NCI-H2081 (cell line): ENCODE data around the gene DPEP2NB.
"Not testable (repeated sequence)": the region's sequence is repeated elsewhere in the genome, so short reads cannot be mapped to it uniquely, and the experiment has no call there.

Experiments
- DNase-seq, 2 experiments: peaks; one replicate each; lab custom pipeline; 2025; lab: John Stamatoyannopoulos, UW

DPEP2NB gene

DNA sequence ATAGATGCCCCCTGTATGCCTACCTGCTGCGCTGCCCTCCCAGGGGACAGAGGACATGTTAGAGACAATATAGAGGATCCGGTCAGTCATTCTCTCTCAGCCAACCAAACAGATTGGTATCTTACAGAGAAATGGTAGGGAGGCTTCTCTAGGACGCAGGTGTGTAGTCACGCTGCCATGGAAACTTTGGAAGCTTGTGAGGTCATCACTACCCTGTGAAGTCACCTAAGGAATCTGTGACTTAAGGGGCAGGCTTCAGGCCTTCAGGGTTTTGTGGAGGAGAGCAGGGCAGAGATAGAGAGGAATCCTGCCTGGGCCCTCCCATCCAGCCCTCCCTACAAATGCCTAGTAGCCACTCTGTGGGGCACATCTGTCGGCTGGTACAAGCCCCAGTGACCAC, at the start of gene DPEP2NB:
Gene DPEP2NB (minus strand): TSS at position 231 of the 400 bp plus-strand sequence. CDS start 141 bp downstream, at position 90.
- no peak for DNase-seq

- peak; percentile 29 to 30 for DNase-seq
Observed at GRCh38 chr16:68064791-68065365, 49.2 kb upstream of the DPEP2NB start.

- DNase-seq, result no peak
Observed at GRCh38 chr16:68062910-68063393, 47.2 kb upstream of the DPEP2NB start.

DNA sequence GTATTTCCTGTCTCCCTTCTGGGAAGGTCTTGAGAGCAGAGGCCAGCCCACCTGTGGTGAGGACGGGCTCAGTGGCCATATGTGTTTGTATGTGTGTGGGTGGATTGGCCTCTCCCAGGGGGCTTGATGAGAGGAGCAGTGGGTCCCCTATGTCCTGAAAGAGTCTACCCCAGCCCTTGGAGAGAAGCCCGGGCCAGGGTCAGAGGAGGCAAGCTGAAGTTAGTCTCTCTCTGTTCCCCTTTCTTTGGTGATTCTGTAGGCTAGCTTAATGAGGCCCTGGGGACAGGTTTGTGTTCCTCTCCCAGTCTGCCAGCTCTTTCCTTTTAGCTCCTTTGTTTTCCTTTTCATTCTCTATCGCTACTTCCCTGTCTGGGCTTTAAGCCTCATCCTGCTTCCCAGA, 45.7 kb upstream of the DPEP2NB start:
- no peak for DNase-seq

DNA sequence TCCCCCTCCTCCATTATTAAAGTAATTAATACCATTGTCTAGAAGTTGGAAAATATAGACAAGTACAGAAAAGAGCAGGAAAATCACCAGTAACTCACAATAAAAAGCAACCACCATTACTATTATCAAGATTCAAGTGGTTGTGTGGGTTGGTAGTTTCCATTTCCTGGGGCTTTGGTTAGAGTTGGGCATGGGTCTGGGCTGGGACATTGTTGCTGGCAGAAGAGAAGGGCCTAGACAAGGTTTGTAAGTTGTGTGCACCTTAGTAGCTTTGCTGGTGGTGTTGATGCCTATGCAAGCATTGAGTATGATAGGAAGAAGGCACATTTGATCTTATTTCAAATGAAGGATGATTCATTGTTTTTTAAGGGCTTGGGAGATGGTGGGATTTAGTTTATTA, 44.1 kb upstream of the DPEP2NB start:
- DNase-seq, result no peak

DNA sequence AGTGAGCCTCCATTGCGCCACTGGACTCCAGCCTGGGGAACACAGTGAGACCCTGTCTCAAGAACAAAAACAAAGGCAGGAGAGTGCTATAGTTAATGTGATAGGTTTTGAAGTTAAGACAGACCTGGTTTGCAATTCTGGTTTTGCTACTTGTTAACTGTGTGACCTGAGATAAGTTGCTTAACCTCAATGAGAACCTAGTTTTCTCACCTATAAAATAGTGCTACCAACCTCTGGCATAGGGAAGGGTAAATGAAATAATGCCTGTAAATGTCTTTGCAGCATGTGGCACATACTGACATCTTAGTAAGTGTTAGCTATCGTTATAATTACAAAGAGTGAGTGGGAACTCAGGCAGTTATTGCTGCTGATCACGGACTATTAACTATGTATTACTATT, 39.7 kb upstream of the DPEP2NB start:
- DNase-seq, result no peak

DNA sequence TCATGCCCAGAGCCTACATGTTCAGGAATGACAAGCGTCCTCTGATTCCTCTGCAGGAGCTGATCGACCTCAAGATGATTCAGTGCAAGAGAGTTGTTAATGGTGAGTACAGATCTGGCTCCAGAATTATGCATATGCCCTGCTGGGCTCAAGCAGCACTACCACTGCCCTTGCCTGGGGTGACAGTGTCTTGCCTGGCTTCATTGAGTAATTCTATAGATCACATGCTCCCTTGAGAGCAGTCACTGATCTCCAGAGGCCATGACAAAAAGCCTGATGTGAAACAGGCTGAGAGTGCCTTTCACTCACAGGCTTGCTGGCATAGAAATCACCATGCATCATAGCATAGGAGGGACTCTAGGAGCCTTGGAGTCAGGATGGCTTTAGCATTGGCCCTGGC, 33.7 kb upstream of the DPEP2NB start:
- no peak for DNase-seq

GRCh38 chr16:68047987-68048386, 32.3 kb upstream of the DPEP2NB start:
- no peak for DNase-seq

DNA sequence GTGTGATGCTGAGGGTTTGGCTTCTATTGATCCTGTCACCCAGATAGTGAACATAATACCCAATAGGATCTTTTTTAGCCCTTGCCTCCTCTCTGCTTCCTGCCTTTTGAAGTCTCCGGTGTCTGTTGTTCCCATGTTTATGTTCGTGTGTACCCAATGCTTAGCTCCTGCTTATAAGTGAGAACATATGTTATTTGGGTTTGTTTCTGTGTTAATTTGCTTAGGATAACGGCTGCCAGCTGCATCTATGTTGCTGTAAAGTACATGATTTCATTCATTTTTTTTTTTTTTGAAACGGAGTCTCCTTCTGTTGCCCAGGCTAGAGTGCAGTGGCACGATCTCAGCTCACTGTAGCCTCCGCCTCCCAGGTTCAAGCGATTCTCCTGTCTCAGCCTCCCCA, 30.4 kb upstream of the DPEP2NB start:
- no peak for DNase-seq

DNA sequence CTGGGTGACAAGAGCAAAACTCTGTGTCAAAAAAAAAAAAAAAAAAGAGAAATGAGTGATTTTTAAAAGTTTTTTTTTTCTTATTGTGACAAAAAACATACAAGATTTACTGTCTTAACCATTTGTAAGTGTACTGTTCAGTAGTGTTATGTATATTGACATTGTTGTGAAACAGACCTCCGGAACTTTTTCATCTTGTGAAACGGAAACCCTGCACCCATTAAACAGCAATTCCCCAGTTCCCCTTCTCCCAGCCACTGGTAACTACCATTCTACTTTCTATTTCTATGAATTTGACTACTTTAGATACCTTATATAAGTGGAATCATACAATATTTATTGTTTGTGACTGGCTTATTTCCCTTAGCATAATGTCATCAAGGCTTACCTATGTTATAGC, 26.1 kb upstream of the DPEP2NB start:
- no peak for DNase-seq

DNA sequence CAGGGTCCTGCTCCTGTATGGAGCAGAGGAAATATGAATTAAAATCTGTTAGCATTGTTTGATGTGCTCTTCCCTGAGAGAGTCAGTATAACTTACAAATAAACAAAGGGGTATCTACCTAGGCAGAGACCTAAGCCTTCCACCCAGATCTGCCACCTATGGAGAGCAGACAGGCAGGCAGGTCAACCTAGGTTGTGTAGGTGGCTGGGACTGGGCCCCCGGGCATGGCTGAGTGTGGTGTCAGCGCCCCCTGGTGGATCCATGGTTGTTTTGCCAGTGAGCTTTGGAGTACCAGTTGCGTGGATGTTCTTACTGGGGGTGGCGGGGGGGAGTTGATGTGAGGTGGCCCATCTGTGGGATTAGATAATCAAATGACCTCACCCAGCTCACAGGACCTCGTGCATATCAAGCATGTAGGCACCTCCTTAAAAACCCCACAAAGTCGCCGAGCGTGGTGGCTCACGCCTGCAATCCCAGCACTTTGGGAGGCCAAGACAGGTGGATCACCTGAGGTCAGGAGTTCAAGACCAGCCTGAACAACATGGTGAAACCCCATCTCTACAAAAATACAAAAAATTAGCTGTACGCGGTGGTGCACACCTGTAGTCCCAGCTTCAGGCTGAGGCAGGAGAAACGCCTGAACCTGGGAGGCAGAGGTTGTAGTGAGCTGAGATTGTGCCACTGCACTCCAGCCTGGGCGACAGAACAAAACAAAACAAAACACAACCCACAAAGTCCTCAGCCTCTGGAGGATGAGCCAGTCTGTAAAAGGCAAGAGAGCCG, 25.0 kb upstream of the DPEP2NB start:
- peak; percentile 37 to 47 for DNase-seq

DNA sequence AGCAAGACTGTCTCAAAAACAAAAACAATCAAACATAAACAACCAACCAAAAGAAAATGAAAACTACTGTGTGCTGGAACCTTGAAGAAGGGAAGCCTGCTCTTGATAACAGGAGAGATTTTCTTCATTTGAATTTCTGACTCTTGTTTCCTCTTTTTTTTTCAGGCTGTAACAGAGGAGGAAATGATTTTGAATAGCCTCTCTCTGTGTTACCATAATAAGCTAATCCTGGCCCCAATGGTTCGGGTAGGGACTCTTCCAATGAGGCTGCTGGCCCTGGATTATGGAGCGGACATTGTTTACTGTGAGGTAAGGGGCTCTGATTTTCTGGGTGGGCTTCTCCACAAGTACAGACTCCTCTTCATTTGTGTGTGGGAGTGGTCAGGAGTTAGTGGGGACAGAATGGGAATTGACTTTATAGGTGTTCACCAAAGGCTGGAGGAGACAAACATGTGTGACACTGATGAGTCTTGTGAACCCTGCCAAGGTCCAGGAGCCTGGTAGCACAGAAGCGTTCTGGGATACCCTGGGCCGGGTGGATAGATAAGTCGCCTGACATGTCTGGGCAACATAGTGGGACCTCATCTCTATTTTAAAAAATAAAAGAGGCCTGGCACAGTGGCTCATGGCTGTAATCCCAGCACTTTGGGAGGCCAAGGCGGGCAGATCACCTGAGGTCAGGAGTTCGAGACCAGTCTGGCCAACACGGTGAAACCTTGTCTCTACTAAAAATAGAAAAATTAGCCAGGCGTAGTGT, 22.3 kb upstream of the DPEP2NB start:
- no peak for DNase-seq

DNA sequence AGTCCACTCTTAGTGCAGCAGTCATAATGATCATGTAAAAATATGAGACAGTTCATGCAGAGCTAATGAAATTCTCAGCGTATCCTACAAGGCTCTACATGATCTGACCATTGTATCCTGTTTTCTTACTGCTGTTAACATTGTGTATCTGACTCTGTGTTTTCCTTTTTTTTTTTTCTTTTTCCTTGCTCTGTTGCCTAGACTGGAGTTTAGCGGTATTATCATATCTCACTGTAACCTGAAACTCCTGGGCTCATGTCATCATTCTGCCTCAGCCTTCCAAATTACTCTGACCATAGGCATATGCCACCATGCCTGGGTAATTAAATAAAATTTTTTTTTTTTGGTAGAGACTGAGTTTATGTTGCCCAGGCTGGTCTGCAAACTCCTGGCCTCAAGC, 19.5 kb upstream of the DPEP2NB start:
- DNase-seq, result no peak

GRCh38 chr16:68033101-68033500, 17.4 kb upstream of the DPEP2NB start:
- DNase-seq, result no peak

DNA sequence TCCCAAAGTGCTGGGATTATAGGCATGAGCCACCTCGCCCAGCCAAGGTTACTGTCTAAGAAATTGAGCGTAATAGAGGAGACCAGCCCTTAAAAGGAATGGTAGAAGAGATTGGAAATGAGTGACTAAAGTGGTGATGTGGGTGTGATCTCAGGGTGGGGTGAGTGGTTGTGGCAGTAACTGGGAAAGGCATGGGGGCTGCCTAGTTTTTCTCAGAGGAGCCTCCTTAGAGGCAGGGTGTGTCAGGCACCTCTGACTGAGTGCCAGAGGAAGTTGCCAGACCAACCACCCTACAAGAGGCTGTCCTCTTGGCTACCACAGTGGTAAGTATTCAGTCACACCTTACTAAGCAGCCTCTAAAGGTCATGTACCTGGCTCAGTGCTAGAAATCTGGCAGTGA, 16.2 kb upstream of the DPEP2NB start:
- DNase-seq, result no peak

- not testable (repeated sequence) for DNase-seq
Observed at GRCh38 chr16:68030108-68030507, 14.4 kb upstream of the DPEP2NB start.

DNA sequence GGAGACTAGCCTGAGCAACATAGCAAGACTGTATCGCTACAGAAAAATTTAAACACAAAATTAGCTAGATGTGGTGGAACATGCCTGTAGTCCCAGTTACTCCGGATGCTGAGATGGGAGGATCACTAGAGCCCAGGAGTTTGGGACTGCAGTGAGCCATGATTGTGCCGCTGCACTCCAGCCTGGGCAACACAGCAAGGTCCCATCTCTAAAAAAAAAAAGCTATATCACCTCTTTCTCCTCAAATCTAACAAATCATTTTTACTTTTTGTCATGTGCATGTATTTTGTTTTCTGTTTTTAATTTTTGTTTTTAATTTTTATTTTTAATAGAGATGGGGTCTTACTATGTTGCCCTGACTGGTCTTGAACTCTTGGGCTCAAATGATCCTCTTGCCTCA, 13.3 kb upstream of the DPEP2NB start:
- no peak for DNase-seq

- peak; percentile 60 to 84 for DNase-seq
Observed at GRCh38 chr16:68022728-68023537, 7.2 kb upstream of the DPEP2NB start, which contains the start of the genes DDX28 and DUS2. Gene DDX28, minus strand, starts transcription at chr16:68023232. Its CDS starts 30 bp downstream, at chr16:68023202. Gene DUS2, plus strand, starts transcription at chr16:68023284. Its CDS starts 14,740 bp downstream, at chr16:68038024.

GRCh38 chr16:68022278-68022727, 6.6 kb upstream of the DPEP2NB start:
- no peak for DNase-seq

DNA sequence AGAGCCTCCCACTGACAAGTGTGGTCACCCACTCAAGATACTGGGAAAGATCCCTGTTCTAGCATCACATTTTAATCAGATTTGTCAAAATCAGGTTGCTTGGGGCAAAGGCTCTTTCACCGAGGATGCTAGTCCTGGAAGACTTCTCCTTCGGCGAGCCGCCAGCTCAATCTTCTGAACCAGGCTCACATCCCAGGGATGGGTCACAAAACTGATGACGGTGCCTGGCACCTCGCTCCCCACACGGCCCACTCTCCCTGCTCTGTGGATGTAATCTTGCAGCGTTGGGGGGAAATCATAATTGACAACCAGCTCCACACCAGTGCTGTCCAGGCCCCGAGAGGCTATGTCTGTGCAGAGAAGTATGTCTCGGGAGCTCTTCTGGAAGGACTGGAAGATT, 5.8 kb upstream of the DPEP2NB start:
- no peak for DNase-seq

GRCh38 chr16:68019167-68019680, 3.5 kb upstream of the DPEP2NB start:
- DNase-seq, result no peak
